HEK293T (cell line): ENCODE measurements around the gene GXYLT2.

Experiments used
- CTCF ChIA-PET: fragments of 350-600 bp; formaldehyde crosslinking; extraction: SDS; loops from one replicate; lab custom pipeline; 2021; ENCODE audit warnings: antibody characterized with exemption, inconsistent platforms; lab: Yijun Ruan, JAX
- POLR2A ChIA-PET: fragments of 350-600 bp; formaldehyde crosslinking; extraction: SDS; loops from one replicate; lab custom pipeline; 2020; ENCODE audit warnings: antibody characterized with exemption, inconsistent platforms; lab: Yijun Ruan, JAX
- DNase-seq: peaks from one replicate; pipeline ENCODE4 v3.0.0; 2012; ENCODE audit warnings: mixed read lengths; ENCODE audit errors: extremely low spot score
- ARNT ChIP-seq: fragments of 450-650 bp; IDR thresholded peaks from 2 replicates; pipeline ENCODE4 v1.6.1; 2017; ENCODE audit warnings: mild to moderate bottlenecking
- BHLHE40 ChIP-seq: fragments of 450-650 bp; IDR thresholded peaks from 2 replicates; pipeline ENCODE4 v1.6.1; 2016; ENCODE audit warnings: mild to moderate bottlenecking, moderate library complexity, borderline replicate concordance
- CTBP1 ChIP-seq: fragments of 450-650 bp; IDR thresholded peaks from 2 replicates; pipeline ENCODE4 v1.6.1; 2016; ENCODE audit warnings: borderline replicate concordance
- ELF4 ChIP-seq: fragments of 450-650 bp; IDR thresholded peaks from 2 replicates; pipeline ENCODE4 v1.6.1; 2017; ENCODE audit warnings: antibody characterized with exemption
- FOXA1 ChIP-seq: fragments of 450-650 bp; IDR thresholded peaks from 2 replicates; pipeline ENCODE4 v1.6.1; 2016; ENCODE audit warnings: mild to moderate bottlenecking
- FOXK2 ChIP-seq: fragments of 450-650 bp; IDR thresholded peaks from 2 replicates; pipeline ENCODE4 v1.6.1; 2016; ENCODE audit warnings: mild to moderate bottlenecking
- FOXM1 ChIP-seq: fragments of 450-650 bp; IDR thresholded peaks from 2 replicates; pipeline ENCODE4 v1.6.1; 2017; ENCODE audit warnings: mild to moderate bottlenecking, borderline replicate concordance
- HDGF ChIP-seq: fragments of 450-650 bp; IDR thresholded peaks from 2 replicates; pipeline ENCODE4 v1.6.1; 2017; ENCODE audit warnings: antibody characterized with exemption, borderline replicate concordance
- L3MBTL2 ChIP-seq: fragments of 450-650 bp; conservative IDR thresholded peaks from 2 replicates; pipeline ENCODE4 v1.6.1; 2016; ENCODE audit warnings: mild to moderate bottlenecking
- LEF1 ChIP-seq: fragments of 450-650 bp; IDR thresholded peaks from 2 replicates; pipeline ENCODE4 v1.6.1; 2017; ENCODE audit warnings: mild to moderate bottlenecking, borderline replicate concordance
- NFRKB ChIP-seq: fragments of 450-650 bp; IDR thresholded peaks from 2 replicates; pipeline ENCODE4 v1.6.1; 2016; ENCODE audit warnings: mild to moderate bottlenecking, moderate library complexity
- PKNOX1 ChIP-seq: fragments of 450-650 bp; IDR thresholded peaks from 2 replicates; pipeline ENCODE4 v1.6.1; 2016
- SP1 ChIP-seq: fragments of 450-650 bp; IDR thresholded peaks from 2 replicates; pipeline ENCODE4 v1.6.1; 2017
- SUZ12 ChIP-seq: fragments of 450-650 bp; IDR thresholded peaks from 2 replicates; pipeline ENCODE4 v1.6.1; 2016; ENCODE audit warnings: mild to moderate bottlenecking
- TARDBP ChIP-seq: fragments of 450-650 bp; IDR thresholded peaks from 2 replicates; pipeline ENCODE4 v1.6.1; 2016
- ZNF384 ChIP-seq: fragments of 450-650 bp; IDR thresholded peaks from 2 replicates; pipeline ENCODE4 v1.6.1; 2016

The GXYLT2 gene

GRCh38 chr3:72932416-72932815, 44.6 kb downstream of the GXYLT2 start:
- no peak for DNase-seq
- TF ChIP-seq ZNF384 (no peak), CTBP1 (no peak), ELF4 (no peak), FOXA1 (no peak), FOXK2 (no peak)
- ChIA-PET CTCF (no interaction called here), POLR2A (no interaction called here)

GRCh38 chr3:72938471-72939265, 50.8 kb downstream of the GXYLT2 start:
- TF ChIP-seq TARDBP: no peak
- CTCF ChIA-PET: interaction anchor here (0.6 to 2.4 kb wide), 2 partner anchors 20 to 118 kb away, joined by 3 to 7 read pairs; no protein-coding TSS in a partner anchor
- POLR2A ChIA-PET: no interaction called here
- DNase-seq: peak; percentile 63

GRCh38 chr3:72941245-72941644, 53.4 kb downstream of the GXYLT2 start:
- ChIA-PET POLR2A (no interaction called here), CTCF (no interaction called here)
- no peak for DNase-seq
- TF ChIP-seq FOXM1 (no peak), ARNT (no peak), BHLHE40 (no peak), TARDBP (no peak), NFRKB (no peak), PKNOX1 (no peak), ELF4 (no peak), HDGF (no peak)

- CTCF ChIA-PET: no interaction called here
- POLR2A ChIA-PET: no interaction called here
- no peak for DNase-seq
- TF ChIP-seq SUZ12 (no peak), L3MBTL2 (no peak), BHLHE40 (no peak), PKNOX1 (no peak), CTBP1 (no peak), ZNF384 (no peak), HDGF (no peak), TARDBP (no peak), ARNT (no peak), FOXK2 (no peak), SP1 (no peak), ELF4 (no peak), FOXM1 (no peak), LEF1 (no peak), FOXA1 (no peak)
Measured at GRCh38 chr3:72942427-72942826, 54.6 kb downstream of the GXYLT2 start.

GRCh38 chr3:72944696-72945095, 56.9 kb downstream of the GXYLT2 start:
- TF ChIP-seq ELF4 (no peak), FOXA1 (no peak), SUZ12 (no peak), ARNT (no peak), NFRKB (no peak), FOXK2 (no peak), ZNF384 (no peak), L3MBTL2 (no peak), CTBP1 (no peak), PKNOX1 (no peak)
- CTCF ChIA-PET: no interaction called here
- POLR2A ChIA-PET: no interaction called here
- no peak for DNase-seq

- DNase-seq: no peak
- POLR2A ChIA-PET: no interaction called here
- CTCF ChIA-PET: no interaction called here
- no peak for TF ChIP-seq BHLHE40
- TF ChIP-seq TARDBP: no peak
- no peak for TF ChIP-seq FOXK2
- TF ChIP-seq HDGF: no peak
- TF ChIP-seq ARNT: no peak
- no peak for TF ChIP-seq SUZ12
- TF ChIP-seq L3MBTL2: no peak
- no peak for TF ChIP-seq FOXA1
- TF ChIP-seq CTBP1: no peak
- no peak for TF ChIP-seq NFRKB
- TF ChIP-seq LEF1: no peak
- TF ChIP-seq ZNF384: no peak
- no peak for TF ChIP-seq ELF4
- TF ChIP-seq FOXM1: no peak
- no peak for TF ChIP-seq SP1
- no peak for TF ChIP-seq PKNOX1
Measured at GRCh38 chr3:72947715-72948490, 60.1 kb downstream of the GXYLT2 start.
